Spleen (tissue), 7 donors: ENCODE data around the gene BIN2.

ENCODE experiments used
- CTCF ChIP-seq, 11 experiments: fragments of 200-600 bp in 7 of 11; fragments of 450-650 bp in 4 of 11; sonication (generic) in 4 of 11; IDR thresholded peaks in 8 of 11; conservative IDR thresholded peaks in 3 of 11; 1 replicate in 7 of 11; 2 replicates in 4 of 11; pipeline versions ENCODE4 v1.4.0 to v1.8.0; 2016 to 2021; ENCODE audit warnings: antibody characterized with exemption in 11 of 11, inconsistent platforms in 4 of 11, mild to moderate bottlenecking in 1 of 11
- POLR2A ChIP-seq, 3 donors: fragments of 450-650 bp; IDR thresholded peaks; one replicate each; pipeline ENCODE4 v1.5.1; 2017; ENCODE audit warnings: antibody characterized with exemption in 3 of 3, mild to moderate bottlenecking in 1 of 3
- donor health status: DM: no; HTN: no; CAD: no; lungs with moderate emphysema.
- donor health status: DM: no; HTN: no; CAD: no.
- donor health status: DM: no; HTN: no; CAD: no.

GRCh38 chr12:51242876-51243275 is 81.1 kb downstream of the BIN2 start:
- TF ChIP-seq POLR2A (IDR thresholded peaks at IDR 0.05) (no peak), CTCF (IDR thresholded peaks at IDR 0.05 in 8 of 11, conservative IDR thresholded peaks at IDR 0.05 in 3 of 11) (no peak)
